ENCODE results near the gene UBE3B.

DNA sequence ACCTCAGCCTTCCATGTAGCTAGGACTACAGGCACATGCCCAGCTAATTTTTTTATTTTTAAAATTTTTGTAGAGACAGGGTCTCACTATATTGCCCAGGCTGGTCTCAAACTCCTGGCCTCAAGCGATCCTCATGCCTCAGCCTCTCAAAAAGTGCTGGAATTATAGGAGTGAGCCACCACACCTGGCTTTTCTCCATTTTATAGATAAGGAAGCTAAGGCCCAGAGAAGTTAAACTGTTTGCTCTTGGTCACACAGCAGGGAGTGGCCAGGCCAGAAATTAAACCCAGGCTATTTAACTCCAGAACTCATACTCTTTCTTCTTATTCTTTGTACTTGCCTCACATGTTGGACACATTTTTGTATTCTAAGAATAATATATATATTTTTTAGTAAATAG, 16.5 kb downstream of the UBE3B start:
- TF ChIP-seq, protein P1, sequence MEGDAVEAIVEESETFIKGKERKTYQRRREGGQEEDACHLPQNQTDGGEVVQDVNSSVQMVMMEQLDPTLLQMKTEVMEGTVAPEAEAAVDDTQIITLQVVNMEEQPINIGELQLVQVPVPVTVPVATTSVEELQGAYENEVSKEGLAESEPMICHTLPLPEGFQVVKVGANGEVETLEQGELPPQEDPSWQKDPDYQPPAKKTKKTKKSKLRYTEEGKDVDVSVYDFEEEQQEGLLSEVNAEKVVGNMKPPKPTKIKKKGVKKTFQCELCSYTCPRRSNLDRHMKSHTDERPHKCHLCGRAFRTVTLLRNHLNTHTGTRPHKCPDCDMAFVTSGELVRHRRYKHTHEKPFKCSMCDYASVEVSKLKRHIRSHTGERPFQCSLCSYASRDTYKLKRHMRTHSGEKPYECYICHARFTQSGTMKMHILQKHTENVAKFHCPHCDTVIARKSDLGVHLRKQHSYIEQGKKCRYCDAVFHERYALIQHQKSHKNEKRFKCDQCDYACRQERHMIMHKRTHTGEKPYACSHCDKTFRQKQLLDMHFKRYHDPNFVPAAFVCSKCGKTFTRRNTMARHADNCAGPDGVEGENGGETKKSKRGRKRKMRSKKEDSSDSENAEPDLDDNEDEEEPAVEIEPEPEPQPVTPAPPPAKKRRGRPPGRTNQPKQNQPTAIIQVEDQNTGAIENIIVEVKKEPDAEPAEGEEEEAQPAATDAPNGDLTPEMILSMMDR (IDR thresholded peaks at IDR 0.05; ENCODE audit: low read depth, low read length): no peak
- no peak for TF ChIP-seq POLR2A (IDR thresholded peaks at IDR 0.05; ENCODE audit: extremely low read depth, insufficient read length)

Data from NB4 (cell line).